NB4 (cell line): ENCODE measurements around the gene ABTB2.

ENCODE experiments used
- POLR2A ChIP-seq: IDR thresholded peaks from 2 replicates; pipeline ENCODE4 v1.6.1; 2011; ENCODE audit warnings: mild to moderate bottlenecking; ENCODE audit not compliant: insufficient read length; ENCODE audit errors: extremely low read depth
- TF ChIP-seq, protein P1 (sequence below): IDR thresholded peaks from 2 replicates; pipeline ENCODE4 v1.6.1; 2011; ENCODE audit warnings: low read depth, low read length
- TF ChIP-seq, protein P2 (sequence below): IDR thresholded peaks from one replicate; pipeline ENCODE4 v1.5.1; 2012; ENCODE audit warnings: low read depth, low read length

DNA sequence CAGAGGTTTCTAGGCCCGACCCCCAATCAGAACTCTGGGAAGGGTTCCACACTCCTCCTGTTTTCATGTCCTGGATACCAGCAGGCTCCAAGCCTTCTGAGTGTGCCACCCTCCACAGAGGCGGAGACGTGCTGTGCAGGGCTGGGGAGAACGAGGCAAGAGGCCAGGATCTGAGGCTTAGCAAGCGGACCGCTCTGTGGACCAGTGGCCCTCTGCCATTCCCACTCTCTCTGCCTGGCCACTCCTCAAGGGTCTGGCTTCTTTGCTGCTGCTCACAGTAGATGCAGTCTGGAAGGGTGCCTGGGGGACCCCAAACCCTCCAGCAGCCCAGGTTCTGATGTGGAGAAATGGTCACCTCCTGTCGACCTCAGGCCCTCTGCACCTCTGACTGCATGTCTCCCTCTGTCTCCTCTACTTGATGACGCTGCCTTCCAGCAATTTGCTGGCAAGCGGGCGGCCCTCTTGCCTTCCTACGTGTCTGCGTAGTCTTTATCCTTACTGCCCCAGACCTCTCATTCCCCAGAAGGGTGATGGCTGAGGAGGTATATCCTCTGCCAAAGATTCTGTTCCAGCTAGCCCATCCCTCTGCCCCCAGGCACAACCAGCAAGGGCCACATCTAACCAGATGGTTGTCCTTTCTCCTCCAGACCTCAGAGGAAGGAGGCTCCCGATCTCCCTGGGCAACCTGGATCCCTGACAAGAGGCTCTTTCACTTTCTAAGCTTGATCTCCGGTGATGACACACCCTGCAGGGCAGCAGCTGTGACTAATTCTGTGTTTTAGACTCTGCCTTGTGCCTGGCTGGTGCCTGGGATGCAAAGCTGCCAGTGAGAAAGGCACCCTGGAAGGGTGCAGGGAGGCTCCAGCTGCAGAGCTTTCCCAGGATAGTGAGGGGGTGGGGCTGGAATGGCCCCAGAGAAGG, 165.1 kb downstream of the ABTB2 start:
- TF ChIP-seq, protein P1, sequence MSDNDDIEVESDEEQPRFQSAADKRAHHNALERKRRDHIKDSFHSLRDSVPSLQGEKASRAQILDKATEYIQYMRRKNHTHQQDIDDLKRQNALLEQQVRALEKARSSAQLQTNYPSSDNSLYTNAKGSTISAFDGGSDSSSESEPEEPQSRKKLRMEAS, result no peak
- TF ChIP-seq, protein P2, sequence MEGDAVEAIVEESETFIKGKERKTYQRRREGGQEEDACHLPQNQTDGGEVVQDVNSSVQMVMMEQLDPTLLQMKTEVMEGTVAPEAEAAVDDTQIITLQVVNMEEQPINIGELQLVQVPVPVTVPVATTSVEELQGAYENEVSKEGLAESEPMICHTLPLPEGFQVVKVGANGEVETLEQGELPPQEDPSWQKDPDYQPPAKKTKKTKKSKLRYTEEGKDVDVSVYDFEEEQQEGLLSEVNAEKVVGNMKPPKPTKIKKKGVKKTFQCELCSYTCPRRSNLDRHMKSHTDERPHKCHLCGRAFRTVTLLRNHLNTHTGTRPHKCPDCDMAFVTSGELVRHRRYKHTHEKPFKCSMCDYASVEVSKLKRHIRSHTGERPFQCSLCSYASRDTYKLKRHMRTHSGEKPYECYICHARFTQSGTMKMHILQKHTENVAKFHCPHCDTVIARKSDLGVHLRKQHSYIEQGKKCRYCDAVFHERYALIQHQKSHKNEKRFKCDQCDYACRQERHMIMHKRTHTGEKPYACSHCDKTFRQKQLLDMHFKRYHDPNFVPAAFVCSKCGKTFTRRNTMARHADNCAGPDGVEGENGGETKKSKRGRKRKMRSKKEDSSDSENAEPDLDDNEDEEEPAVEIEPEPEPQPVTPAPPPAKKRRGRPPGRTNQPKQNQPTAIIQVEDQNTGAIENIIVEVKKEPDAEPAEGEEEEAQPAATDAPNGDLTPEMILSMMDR, result no peak
- no peak for TF ChIP-seq POLR2A
